Neural progenitor cell (in vitro differentiated cells): ENCODE results near the gene FAU.

Experiments used
- EZH2 ChIP-seq: fragments of 200-600 bp; sonication (generic); IDR thresholded peaks from 2 replicates; pipeline ENCODE4 v1.6.1; 2017; ENCODE audit warnings: antibody characterized with exemption, mild to moderate bottlenecking, moderate library complexity
- EZH2phosphoT487 ChIP-seq: fragments of 200-600 bp; sonication (generic); IDR thresholded peaks from 2 replicates; pipeline ENCODE4 v1.6.1; 2017; ENCODE audit warnings: antibody characterized with exemption
- TF ChIP-seq, protein P1 (sequence below): fragments of 200-600 bp; sonication (generic); IDR thresholded peaks from 2 replicates; pipeline ENCODE4 v1.5.1; 2017; ENCODE audit warnings: antibody characterized with exemption, mild to moderate bottlenecking

DNA sequence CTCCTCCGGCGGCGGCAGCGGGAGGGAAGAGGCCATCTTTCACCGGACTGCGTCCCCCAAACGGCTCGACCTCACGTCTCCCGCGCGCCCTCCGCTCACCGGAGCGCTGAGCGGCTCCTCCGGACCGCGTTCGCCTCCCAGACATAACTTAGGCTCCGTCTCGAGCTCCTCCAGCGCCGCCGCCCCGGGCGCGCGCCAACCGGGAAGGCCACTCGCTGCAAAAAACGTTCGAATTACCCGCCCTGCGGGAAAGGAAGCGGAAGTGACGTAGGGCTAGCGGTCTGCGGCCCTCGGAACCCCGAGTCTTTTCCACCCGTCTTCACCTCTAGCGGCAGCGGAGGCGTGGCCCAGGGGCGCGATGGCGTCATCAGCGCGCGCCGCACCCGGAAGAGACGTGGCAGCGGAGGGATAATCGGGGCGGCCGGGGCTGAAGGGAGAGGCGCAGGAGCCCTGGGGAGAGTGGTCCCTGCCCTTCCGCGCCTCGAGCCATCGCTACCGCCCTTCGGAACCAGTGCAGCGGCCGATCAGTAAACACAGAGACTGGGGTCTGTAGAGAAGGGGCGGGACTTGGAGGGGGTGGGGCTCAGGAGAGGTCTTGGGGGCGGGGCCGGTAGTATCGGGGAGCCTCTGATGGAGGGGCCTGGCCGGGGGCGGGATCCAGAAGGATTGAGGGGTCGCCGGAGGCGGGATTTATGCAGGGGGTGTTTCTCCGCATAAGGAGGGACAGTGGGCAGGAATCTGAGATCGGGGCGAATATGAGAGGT, 37.9 kb downstream of the FAU start, which contains the start of the genes CDCA5 and ZFPL1:
- TF ChIP-seq, protein P1, sequence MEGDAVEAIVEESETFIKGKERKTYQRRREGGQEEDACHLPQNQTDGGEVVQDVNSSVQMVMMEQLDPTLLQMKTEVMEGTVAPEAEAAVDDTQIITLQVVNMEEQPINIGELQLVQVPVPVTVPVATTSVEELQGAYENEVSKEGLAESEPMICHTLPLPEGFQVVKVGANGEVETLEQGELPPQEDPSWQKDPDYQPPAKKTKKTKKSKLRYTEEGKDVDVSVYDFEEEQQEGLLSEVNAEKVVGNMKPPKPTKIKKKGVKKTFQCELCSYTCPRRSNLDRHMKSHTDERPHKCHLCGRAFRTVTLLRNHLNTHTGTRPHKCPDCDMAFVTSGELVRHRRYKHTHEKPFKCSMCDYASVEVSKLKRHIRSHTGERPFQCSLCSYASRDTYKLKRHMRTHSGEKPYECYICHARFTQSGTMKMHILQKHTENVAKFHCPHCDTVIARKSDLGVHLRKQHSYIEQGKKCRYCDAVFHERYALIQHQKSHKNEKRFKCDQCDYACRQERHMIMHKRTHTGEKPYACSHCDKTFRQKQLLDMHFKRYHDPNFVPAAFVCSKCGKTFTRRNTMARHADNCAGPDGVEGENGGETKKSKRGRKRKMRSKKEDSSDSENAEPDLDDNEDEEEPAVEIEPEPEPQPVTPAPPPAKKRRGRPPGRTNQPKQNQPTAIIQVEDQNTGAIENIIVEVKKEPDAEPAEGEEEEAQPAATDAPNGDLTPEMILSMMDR: no peak
- TF ChIP-seq EZH2 (no peak), EZH2phosphoT487 (no peak)
